WTC11 (cell line): ENCODE measurements around the gene NOL4L. TPM values are rescaled to one million over a fixed set of nuclear protein-coding genes. Genes with fewer than 3 reads are reported as not detected.

Source experiments
- ATAC-seq: fragments of 200-7000 bp; cut with Tn5 transposase; 2 replicates; pipeline ENCODE4 v1.10.0; 2021; ENCODE audit warnings: mild to moderate bottlenecking, moderate library complexity
- CTCF ChIA-PET: fragments of 300-600 bp; sonication (Branson Sonifier 250); formaldehyde crosslinking; loops from one replicate; lab custom pipeline; 2021; ENCODE audit warnings: antibody characterized with exemption; lab: Charles Lee
- POLR2A ChIA-PET: fragments of 350-600 bp; sonication (Branson Sonifier 250); formaldehyde crosslinking; loops from one replicate; lab custom pipeline; 2021; ENCODE audit warnings: antibody characterized with exemption; lab: Charles Lee
- DNase-seq: peaks from one replicate; pipeline ENCODE4 v3.0.0; 2021; ENCODE audit warnings: low spot score
- H3K27ac Mint-ChIP-seq: 2 replicates; pipeline ENCODE4 v1.8.0; 2021; ENCODE audit warnings: mixed read lengths
- H3K27me3 Mint-ChIP-seq: 2 replicates; pipeline ENCODE4 v1.8.0; 2021; ENCODE audit warnings: low read depth, mild to moderate bottlenecking, moderate library complexity, mixed read lengths
- H3K36me3 Mint-ChIP-seq: 2 replicates; pipeline ENCODE4 v1.8.0; 2021; ENCODE audit warnings: mixed read lengths
- H3K4me1 Mint-ChIP-seq: 2 replicates; pipeline ENCODE4 v1.8.0; 2022; ENCODE audit warnings: mixed read lengths
- H3K4me3 Mint-ChIP-seq: 2 replicates; pipeline ENCODE4 v1.8.0; 2021; ENCODE audit warnings: mild to moderate bottlenecking, moderate library complexity, mixed read lengths
- H3K9me3 Mint-ChIP-seq: 2 replicates; pipeline ENCODE4 v1.8.0; 2021; ENCODE audit warnings: mixed read lengths
- ATF1 ChIP-seq: sonication (generic); formaldehyde crosslinking; IDR thresholded peaks from 2 replicates; pipeline ENCODE4 v1.8.1; 2023; ENCODE audit warnings: mild to moderate bottlenecking, moderate library complexity, missing genetic modification reagents
- ATF3 ChIP-seq: sonication (generic); formaldehyde crosslinking; conservative IDR thresholded peaks from 2 replicates; pipeline ENCODE4 v1.8.1; 2022; ENCODE audit warnings: mild to moderate bottlenecking, missing genetic modification reagents
- CDX4 ChIP-seq: fragments of 250-450 bp; sonication (Bioruptor Pico); IDR thresholded peaks from 2 replicates; pipeline ENCODE4 v1.9.0; 2021; ENCODE audit warnings: moderate library complexity, mild to moderate bottlenecking, inconsistent platforms, borderline replicate concordance
- CTCF ChIP-seq: fragments of 200-600 bp; IDR thresholded peaks from 2 replicates; pipeline ENCODE4 v1.8.0; 2022; ENCODE audit warnings: antibody characterized with exemption
- GRHL2 ChIP-seq: fragments of 250-450 bp; sonication (Bioruptor Pico); IDR thresholded peaks from 2 replicates; pipeline ENCODE4 v1.8.0; 2022; ENCODE audit warnings: mild to moderate bottlenecking, moderate library complexity; ENCODE audit not compliant: insufficient replicate concordance, severe bottlenecking
- JUN ChIP-seq: sonication (generic); formaldehyde crosslinking; IDR thresholded peaks from 2 replicates; pipeline ENCODE4 v1.8.0; 2023; ENCODE audit warnings: mild to moderate bottlenecking, missing genetic modification reagents
- MYBL2 ChIP-seq: sonication (generic); formaldehyde crosslinking; IDR thresholded peaks from 2 replicates; pipeline ENCODE4 v1.8.1; 2023; ENCODE audit warnings: mild to moderate bottlenecking, moderate library complexity, missing genetic modification reagents
- NR2C2 ChIP-seq: sonication (generic); formaldehyde crosslinking; IDR thresholded peaks from 2 replicates; pipeline ENCODE4 v1.8.0; 2022; ENCODE audit warnings: mild to moderate bottlenecking, missing genetic modification reagents
- OVOL2 ChIP-seq: fragments of 250-450 bp; sonication (Bioruptor Pico); IDR thresholded peaks from 2 replicates; pipeline ENCODE4 v1.9.0; 2021; ENCODE audit warnings: mild to moderate bottlenecking, borderline replicate concordance
- PRRX2 ChIP-seq: fragments of 250-450 bp; sonication (Bioruptor Pico); IDR thresholded peaks from 2 replicates; pipeline ENCODE4 v1.8.0; 2021; ENCODE audit warnings: mild to moderate bottlenecking
- SP1 ChIP-seq: sonication (generic); formaldehyde crosslinking; conservative IDR thresholded peaks from 2 replicates; pipeline ENCODE4 v1.8.1; 2022; ENCODE audit warnings: missing genetic modification reagents
- TEAD1 ChIP-seq: sonication (generic); formaldehyde crosslinking; IDR thresholded peaks from 2 replicates; pipeline ENCODE4 v1.8.0; 2022; ENCODE audit warnings: mild to moderate bottlenecking, missing genetic modification reagents
- TEAD4 ChIP-seq: sonication (generic); formaldehyde crosslinking; IDR thresholded peaks from 2 replicates; pipeline ENCODE4 v1.8.0; 2022; ENCODE audit warnings: mild to moderate bottlenecking, missing genetic modification reagents
- ZBTB21 ChIP-seq: sonication (generic); formaldehyde crosslinking; IDR thresholded peaks from 2 replicates; pipeline ENCODE4 v1.8.1; 2023; ENCODE audit warnings: mild to moderate bottlenecking, missing genetic modification reagents, borderline replicate concordance
- ZNF219 ChIP-seq: sonication (generic); formaldehyde crosslinking; IDR thresholded peaks from 2 replicates; pipeline ENCODE4 v1.8.0; 2023; ENCODE audit warnings: missing genetic modification reagents, mild to moderate bottlenecking, borderline replicate concordance
- ZNF396 ChIP-seq: fragments of 250-450 bp; sonication (Bioruptor Pico); IDR thresholded peaks from 2 replicates; pipeline ENCODE4 v1.8.0; 2021; ENCODE audit warnings: mild to moderate bottlenecking, moderate library complexity, borderline replicate concordance
- total RNA-seq: library from RNA; stranded (reverse); gene quantifications from 3 replicates; pipeline ENCODE4 v1.2.3, GENCODE V29; 2021
- TF ChIP-seq, protein P1 (sequence below): sonication (generic); formaldehyde crosslinking; IDR thresholded peaks from 2 replicates; pipeline ENCODE4 v1.8.1; 2022; ENCODE audit warnings: mild to moderate bottlenecking, missing genetic modification reagents, moderate library complexity, borderline replicate concordance
- TF ChIP-seq, protein P2 (sequence below): fragments of 250-450 bp; sonication (Bioruptor Pico); conservative IDR thresholded peaks from 2 replicates; pipeline ENCODE4 v1.9.0; 2021; ENCODE audit warnings: mild to moderate bottlenecking
- TF ChIP-seq, protein P3 (sequence below): sonication (generic); formaldehyde crosslinking; IDR thresholded peaks from 2 replicates; pipeline ENCODE4 v1.8.1; 2023; ENCODE audit warnings: mild to moderate bottlenecking, missing genetic modification reagents, moderate library complexity
- TF ChIP-seq, protein P4 (sequence below): sonication (generic); formaldehyde crosslinking; IDR thresholded peaks from 2 replicates; pipeline ENCODE4 v1.8.0; 2022; ENCODE audit warnings: mild to moderate bottlenecking, missing genetic modification reagents

NOL4L gene
- total RNA-seq, 1 experiment from 2014 or later = 29.0 TPM

DNA sequence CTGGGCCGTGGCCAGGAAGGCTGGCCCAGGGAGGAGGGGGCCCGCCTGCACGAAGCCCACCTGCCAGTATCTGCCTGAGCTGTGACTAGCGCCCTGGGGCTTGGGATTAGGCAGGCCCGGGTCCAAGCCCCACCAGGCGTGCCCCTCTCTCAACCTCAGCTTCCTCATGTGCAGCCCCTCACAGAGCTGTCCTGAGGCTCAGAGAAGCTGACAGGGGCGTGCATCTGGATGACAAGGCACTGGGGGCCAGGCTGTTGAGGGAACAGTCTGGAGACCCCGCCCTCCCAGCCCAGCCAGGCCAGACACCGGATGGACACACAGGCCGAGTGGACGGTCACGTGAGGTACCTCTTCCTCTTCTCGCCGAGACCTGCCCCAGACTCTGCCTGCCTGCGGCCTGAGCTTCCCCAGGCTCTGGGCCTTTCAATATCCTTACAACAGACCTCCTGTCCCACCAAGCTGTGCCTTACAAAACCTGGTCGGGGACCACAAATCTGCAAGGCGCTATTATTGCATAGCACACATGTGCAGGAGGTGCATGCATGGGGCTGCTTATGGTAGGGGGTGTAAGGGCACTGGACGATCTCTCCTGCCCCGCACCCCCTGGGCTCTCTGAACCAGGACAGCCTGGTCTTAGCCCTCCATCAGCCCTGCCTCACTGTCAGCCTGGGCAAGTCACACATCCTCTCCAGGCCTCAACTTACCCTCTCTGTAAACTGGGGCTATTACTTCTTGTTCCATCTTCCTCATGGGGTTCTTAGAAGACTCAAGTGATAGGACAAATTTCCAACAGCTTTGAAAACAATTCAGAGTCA, 20.0 kb downstream of the NOL4L start:
- ATAC-seq (no peak), DNase-seq (no peak)
- Mint-ChIP-seq H3K27ac (no peak overlapping the region), H3K4me1 (peaks cover 34% of the 10 kb centered on the region), H3K27me3 (no peaks in the 10 kb centered on the region; the same call in 1 of the 2 replicates), H3K4me3 (no peak overlapping the region), H3K9me3 (no peaks in the 10 kb centered on the region), H3K36me3 (no peaks in the 10 kb centered on the region)
- TF ChIP-seq ATF1 (CRISPR knock-in tag) (no peak), PRRX2 (no peak), CDX4 (CRISPR knock-in tag) (no peak), MYBL2 (no peak), ATF3 (no peak), ZNF219 (CRISPR knock-in tag) (no peak), TEAD4 (CRISPR knock-in tag) (no peak), TEAD1 (no peak), OVOL2 (CRISPR knock-in tag) (no peak), ZNF396 (no peak), ZBTB21 (CRISPR knock-in tag) (no peak), SP1 (CRISPR knock-in tag) (no peak), CTCF (no peak), JUN (CRISPR knock-in tag) (no peak)
- TF ChIP-seq, protein P1, sequence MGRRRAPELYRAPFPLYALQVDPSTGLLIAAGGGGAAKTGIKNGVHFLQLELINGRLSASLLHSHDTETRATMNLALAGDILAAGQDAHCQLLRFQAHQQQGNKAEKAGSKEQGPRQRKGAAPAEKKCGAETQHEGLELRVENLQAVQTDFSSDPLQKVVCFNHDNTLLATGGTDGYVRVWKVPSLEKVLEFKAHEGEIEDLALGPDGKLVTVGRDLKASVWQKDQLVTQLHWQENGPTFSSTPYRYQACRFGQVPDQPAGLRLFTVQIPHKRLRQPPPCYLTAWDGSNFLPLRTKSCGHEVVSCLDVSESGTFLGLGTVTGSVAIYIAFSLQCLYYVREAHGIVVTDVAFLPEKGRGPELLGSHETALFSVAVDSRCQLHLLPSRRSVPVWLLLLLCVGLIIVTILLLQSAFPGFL = no peak
- TF ChIP-seq, protein P2, sequence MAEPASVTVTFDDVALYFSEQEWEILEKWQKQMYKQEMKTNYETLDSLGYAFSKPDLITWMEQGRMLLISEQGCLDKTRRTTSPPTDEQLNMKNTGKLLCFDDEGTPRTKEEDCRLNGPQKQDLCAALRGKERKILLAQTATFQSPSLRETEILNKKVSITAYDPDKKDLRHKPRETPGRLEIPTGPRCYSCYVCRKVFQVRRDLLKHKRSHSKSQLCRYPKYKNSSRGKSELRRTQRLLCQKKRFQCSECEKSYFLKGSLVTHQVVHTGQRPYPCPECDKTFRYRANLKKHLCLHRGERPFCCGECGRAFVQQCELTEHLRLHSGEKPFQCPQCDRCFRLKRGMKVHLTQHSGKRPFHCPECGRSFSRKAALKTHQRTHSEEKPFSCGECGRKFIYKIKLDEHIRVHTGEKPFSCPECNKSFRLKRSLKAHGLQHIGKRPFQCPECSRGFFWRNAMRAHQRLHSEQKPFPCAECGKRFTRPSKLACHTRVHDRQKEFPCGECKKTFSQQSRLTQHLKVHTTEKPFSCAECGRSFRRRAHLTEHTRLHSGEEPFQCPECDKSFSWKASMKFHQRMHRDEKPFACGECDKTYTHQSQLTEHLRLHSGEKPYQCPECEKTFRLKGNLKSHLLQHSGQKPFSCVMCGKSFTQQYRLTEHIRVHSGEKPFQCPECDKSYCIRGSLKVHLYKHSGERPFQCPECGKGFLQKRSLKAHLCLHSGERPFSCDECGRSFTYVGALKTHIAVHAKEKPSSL (CRISPR knock-in tag) = no peak
- TF ChIP-seq, protein P3, sequence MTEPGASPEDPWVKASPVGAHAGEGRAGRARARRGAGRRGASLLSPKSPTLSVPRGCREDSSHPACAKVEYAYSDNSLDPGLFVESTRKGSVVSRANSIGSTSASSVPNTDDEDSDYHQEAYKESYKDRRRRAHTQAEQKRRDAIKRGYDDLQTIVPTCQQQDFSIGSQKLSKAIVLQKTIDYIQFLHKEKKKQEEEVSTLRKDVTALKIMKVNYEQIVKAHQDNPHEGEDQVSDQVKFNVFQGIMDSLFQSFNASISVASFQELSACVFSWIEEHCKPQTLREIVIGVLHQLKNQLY (CRISPR knock-in tag) = no peak
- POLR2A ChIA-PET = no interaction called here
- CTCF ChIA-PET = interaction anchor here (0.7 kb wide), 2 partner anchors 66 to 87 kb away, joined by 4 read pairs; no protein-coding TSS in a partner anchor

DNA sequence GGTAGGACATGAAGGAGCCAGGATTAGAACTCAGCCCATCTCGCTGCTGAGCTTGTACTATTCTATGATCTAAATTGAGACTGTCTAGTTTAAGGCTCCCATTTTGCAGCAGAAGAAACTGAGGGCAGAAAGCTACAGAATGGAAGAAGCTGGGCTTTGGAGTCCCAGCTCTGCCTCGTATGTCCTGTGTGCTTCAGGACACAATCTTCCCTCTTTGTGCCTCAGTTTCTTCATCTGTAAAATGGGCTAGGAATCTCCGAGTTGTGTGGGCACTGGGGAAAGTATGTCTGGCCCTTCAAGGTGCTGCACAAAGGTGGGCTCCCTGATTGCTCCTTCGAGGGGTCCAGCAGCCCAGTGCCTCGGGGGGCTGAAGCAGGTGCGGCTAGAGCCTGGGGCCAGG, 20.7 kb downstream of the NOL4L start:
- H3K4me1 Mint-ChIP-seq = peaks cover 30% of the 10 kb centered on the region
- no peak overlapping the region for H3K27ac Mint-ChIP-seq
- DNase-seq (no peak), ATAC-seq (no peak)
- no peaks in the 10 kb centered on the region for H3K36me3 Mint-ChIP-seq
- no peak for TF ChIP-seq GRHL2 (CRISPR knock-in tag)
- no peak for TF ChIP-seq SP1 (CRISPR knock-in tag)
- TF ChIP-seq, protein P4, sequence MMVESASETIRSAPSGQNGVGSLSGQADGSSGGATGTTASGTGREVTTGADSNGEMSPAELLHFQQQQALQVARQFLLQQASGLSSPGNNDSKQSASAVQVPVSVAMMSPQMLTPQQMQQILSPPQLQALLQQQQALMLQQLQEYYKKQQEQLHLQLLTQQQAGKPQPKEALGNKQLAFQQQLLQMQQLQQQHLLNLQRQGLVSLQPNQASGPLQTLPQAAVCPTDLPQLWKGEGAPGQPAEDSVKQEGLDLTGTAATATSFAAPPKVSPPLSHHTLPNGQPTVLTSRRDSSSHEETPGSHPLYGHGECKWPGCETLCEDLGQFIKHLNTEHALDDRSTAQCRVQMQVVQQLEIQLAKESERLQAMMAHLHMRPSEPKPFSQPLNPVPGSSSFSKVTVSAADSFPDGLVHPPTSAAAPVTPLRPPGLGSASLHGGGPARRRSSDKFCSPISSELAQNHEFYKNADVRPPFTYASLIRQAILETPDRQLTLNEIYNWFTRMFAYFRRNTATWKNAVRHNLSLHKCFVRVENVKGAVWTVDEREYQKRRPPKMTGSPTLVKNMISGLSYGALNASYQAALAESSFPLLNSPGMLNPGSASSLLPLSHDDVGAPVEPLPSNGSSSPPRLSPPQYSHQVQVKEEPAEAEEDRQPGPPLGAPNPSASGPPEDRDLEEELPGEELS (CRISPR knock-in tag) = no peak
- no peak for TF ChIP-seq NR2C2 (CRISPR knock-in tag)
- H3K27me3 Mint-ChIP-seq = no peaks in the 10 kb centered on the region; the same call in 1 of the 2 replicates
- ChIA-PET CTCF (interaction anchor here (0.9 to 1.1 kb wide), 2 partner anchors 42 to 88 kb away, joined by 3 to 4 read pairs; no protein-coding TSS in a partner anchor), POLR2A (no interaction called here)
- no peaks in the 10 kb centered on the region for H3K9me3 Mint-ChIP-seq
- H3K4me3 Mint-ChIP-seq = no peak overlapping the region
